GM18858 (cell line): ENCODE results near the gene PTTG1IP2.

Source experiments
- ATAC-seq: cut with Tn5 transposase; IDR thresholded peaks from one replicate; pipeline ENCODE4 v1.9.1; 2021; ENCODE audit not compliant: unreplicated experiment

The PTTG1IP2 gene

DNA sequence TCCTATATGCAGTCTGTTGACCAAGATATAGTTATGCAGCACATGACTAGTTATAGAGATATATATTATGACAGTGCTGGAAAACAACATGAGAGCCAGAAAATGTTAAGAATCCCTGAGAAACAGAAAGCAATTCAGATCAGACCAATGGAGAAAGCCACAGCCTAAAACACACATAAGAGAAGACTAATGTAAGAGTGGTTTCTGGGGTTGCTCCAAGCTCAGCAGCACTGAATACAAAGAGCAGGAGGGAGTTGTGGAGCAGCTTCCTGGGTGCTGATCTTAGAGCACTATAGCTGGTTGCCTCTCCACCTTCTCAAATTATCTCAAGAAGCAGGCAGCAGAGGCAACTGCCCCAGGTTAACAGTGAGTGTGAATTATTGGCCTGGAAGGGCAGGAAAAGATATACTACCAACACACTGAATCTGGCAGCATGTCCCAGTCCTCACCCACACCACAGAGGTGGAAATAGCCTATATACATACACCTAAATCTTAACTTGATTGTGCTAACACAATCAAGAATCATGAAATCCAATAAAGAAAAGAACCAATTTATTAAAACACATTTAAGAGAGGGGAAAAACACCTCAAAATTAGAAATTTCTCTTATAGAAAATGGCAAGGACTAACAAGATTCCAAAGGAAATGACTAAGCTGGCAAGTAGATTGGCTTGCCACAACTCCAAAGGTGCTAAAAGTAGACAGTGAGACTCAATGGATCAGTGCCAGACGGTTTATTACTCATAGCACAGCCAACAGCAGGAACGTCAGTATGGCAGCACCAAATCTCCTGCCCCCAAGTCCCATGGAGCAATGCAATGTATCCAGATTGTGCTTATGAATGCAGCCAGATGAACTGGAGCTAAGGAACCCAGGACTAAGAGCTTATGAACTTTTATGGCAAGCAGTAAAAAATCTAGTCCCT is 5.1 kb downstream of the PTTG1IP2 start:
- ATAC-seq = no peak

- no peak for ATAC-seq
These were observed 13.8 kb downstream of the PTTG1IP2 start for GRCh38 chr7:90483251-90483650.

GRCh38 chr7:90484706-90485105 is 15.3 kb downstream of the PTTG1IP2 start:
- no peak for ATAC-seq

DNA sequence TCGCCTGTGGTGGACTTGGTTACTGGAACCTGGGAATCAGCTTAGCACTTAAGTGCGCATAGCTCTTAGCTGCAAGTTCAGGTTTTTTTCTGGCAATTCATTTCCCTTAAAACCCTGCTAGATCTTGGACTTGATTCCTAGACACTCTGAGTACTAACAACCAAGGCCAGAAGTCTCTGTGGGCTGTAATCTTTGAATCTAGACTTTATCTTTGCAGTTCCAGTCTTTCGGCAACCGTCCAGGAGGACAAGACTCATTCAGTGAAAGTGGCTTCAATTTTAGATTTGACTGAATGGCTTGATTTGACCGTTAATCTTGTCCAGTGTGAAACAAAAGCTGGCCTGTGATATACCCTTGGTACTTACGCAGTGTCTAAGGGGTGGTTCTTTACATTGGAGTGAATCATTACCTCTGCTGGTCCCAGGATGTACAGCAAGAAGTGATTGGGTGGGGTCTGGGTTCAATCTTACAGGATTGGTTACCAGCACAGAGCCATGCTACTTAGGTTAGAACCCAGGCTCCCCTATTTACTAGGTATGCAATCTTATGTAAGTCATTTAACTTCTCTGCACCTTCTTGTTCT is 16.4 kb downstream of the PTTG1IP2 start:
- ATAC-seq = no peak

- ATAC-seq = no peak
These were observed 18.4 kb downstream of the PTTG1IP2 start for GRCh38 chr7:90487808-90488207.

GRCh38 chr7:90488220-90488619 is 18.8 kb downstream of the PTTG1IP2 start:
- no peak for ATAC-seq

GRCh38 chr7:90492250-90492649 is 22.8 kb downstream of the PTTG1IP2 start:
- ATAC-seq = no peak

DNA sequence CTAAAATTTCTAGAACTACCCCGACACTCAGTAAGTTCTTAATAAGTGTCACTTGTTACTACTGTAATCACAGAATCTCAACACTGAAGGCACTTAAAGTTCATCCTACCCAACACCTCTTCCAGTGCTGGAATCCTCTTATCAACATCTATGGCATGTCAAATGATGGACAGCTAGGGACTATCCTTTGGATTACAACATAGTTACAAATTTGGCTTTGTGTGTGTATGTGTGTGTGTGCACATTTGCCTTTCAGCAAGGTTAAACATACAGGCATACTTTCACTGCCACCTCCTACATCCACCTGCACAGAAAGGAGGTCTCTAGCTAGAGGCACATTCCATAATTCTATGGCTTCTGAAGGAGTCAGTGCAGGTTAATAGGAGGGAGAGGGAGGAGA is 25.8 kb downstream of the PTTG1IP2 start:
- no peak for ATAC-seq

DNA sequence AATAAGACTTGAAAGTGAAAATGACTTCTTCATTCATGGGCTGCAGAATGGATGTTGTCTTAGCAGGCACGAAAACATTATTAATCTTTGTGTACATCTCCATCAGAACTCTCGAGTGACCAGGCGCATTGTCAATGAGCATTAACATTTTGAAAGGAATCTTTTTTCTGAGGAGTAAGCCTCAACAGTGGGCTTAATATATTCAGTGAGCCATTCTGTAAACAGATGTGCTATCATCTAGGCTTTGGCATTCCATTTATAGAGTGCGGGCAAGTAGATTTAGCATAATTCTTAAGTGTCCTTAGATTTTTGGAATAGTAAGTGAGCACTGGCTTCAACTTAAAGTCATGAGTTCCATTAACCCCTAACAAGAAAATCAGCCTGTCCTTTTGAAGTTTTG is 33.1 kb downstream of the PTTG1IP2 start:
- ATAC-seq = no peak

GRCh38 chr7:90503367-90503766 is 33.9 kb downstream of the PTTG1IP2 start:
- no peak for ATAC-seq

DNA sequence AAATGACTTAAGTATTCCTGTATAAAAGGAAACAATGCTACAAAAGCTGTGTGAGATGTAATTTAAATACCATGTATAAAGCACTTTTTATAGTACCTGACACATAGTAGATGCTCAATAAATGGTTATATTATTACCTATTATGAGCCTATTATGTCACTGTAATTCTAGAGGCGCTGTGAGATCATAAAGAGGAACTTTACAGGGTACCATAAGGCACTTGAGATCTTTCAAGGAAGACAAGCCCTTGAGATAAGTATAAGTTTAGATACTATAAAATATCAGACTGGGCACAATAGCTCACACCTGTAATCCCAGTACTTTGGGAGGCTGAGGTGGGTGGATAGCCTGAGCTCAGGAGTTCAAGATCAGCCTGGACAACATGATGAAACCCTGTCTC is 38.3 kb downstream of the PTTG1IP2 start:
- no peak for ATAC-seq

DNA sequence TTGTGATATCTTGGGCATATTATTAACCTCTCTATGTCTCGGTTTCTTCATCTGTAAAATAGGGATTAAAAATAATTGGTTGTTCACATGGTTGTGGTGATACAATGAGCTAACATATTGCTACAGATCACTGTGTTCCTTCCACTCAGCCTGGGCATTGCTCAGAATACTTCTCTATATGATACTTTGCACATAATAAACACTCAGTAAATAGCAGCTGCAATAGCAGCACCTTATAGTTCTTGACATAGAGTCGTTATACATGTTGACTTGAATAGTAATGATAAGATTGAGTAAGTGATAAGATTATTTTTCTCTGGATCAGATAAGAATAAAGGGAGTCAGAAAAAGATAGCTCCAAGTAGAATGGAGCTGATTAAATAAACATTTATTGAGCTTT is 42.3 kb downstream of the PTTG1IP2 start:
- ATAC-seq = no peak

GRCh38 chr7:90512821-90513254 is 43.4 kb downstream of the PTTG1IP2 start:
- ATAC-seq = no peak

GRCh38 chr7:90516257-90516656 is 46.8 kb downstream of the PTTG1IP2 start:
- ATAC-seq = no peak

DNA sequence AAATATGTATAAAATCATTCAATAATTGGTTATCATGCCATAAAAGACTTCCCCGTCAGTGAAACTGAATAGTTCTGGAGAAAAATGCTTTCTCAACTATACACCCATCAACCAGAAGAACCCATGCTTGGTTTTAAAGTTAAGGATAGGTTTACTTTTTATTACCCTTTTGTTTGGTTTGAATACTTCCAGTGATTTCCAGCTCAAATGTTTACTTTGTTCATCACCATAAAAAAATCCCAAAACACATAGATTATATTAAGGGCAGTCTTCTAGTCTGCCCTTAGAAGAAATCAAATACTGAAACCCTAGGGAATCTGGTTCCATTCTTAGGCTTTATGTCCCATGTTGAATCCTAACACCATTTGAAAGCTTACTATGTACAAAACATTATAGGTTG is 49.2 kb downstream of the PTTG1IP2 start:
- no peak for ATAC-seq

GRCh38 chr7:90520484-90520883 is 51.0 kb downstream of the PTTG1IP2 start:
- ATAC-seq = no peak

GRCh38 chr7:90530263-90530662 is 60.8 kb downstream of the PTTG1IP2 start:
- no peak for ATAC-seq

- no peak for ATAC-seq
These were observed 62.9 kb downstream of the PTTG1IP2 start for GRCh38 chr7:90532231-90532929.

GRCh38 chr7:90536449-90536848 is 67.0 kb downstream of the PTTG1IP2 start:
- ATAC-seq = peak; percentile 63

- no peak for ATAC-seq
These were observed 69.0 kb downstream of the PTTG1IP2 start for GRCh38 chr7:90538405-90538804.

- ATAC-seq = no peak
These were observed 71.0 kb downstream of the PTTG1IP2 start for GRCh38 chr7:90540406-90540805.

- ATAC-seq = no peak
These were observed 81.6 kb downstream of the PTTG1IP2 start for GRCh38 chr7:90551036-90551435.
